ENCODE measurements around the gene CAMK2G. TPM values are rescaled to one million over a fixed set of nuclear protein-coding genes. Genes with fewer than 3 reads are reported as not detected.

CAMK2G gene
- total and polyA plus RNA-seq, 4 donors, result 6.8 to 18.3 (median 9.9) TPM

DNA sequence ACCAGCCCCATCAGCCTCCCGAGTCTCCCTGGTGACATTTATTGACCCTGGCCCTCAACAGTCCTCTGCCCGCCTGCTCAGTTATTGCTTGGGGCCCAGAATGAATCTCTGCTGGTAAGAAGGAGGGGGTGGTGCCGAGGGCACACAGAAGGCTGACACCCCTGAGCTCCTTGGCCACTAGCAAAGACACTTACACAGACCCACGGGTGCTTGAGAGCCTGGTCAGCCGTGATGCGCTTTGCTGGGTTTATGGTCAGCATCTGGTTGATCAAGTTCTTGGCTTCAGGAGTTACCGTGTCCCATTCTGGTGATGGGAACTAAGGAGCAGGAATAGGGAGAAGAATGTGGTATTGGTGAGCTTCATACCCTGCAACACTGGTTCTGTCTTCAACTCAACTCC lies 27.3 kb downstream of the CAMK2G start:
- no peak overlapping the region for H3K9ac ChIP-seq (ENCODE audit: low read depth in 1 of 2, low read length in 2 of 2)
- no peak for DNase-seq (ENCODE audit: low spot score)
- no peak overlapping the region for H3K4me3 ChIP-seq (ENCODE audit: low read depth in 1 of 3, low read length in 3 of 3)
- 94% methylated on average over 7 of the region's 7 CpGs for WGBS
- no peak overlapping the region for H3K27ac ChIP-seq (ENCODE audit: low read depth in 1 of 2, low read length in 2 of 2)
- no peak for TF ChIP-seq RAD21 (IDR thresholded peaks at IDR 0.05)
- TF ChIP-seq, protein P1, sequence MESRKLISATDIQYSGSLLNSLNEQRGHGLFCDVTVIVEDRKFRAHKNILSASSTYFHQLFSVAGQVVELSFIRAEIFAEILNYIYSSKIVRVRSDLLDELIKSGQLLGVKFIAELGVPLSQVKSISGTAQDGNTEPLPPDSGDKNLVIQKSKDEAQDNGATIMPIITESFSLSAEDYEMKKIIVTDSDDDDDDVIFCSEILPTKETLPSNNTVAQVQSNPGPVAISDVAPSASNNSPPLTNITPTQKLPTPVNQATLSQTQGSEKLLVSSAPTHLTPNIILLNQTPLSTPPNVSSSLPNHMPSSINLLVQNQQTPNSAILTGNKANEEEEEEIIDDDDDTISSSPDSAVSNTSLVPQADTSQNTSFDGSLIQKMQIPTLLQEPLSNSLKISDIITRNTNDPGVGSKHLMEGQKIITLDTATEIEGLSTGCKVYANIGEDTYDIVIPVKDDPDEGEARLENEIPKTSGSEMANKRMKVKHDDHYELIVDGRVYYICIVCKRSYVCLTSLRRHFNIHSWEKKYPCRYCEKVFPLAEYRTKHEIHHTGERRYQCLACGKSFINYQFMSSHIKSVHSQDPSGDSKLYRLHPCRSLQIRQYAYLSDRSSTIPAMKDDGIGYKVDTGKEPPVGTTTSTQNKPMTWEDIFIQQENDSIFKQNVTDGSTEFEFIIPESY (IDR thresholded peaks at IDR 0.05), result no peak
- H3K27me3 ChIP-seq (ENCODE audit: control insufficient read depth in 4 of 4, insufficient read depth in 4 of 4, low read length in 3 of 4), result no peaks in the 10 kb centered on the region
- H3K36me3 ChIP-seq (ENCODE audit: control insufficient read depth in 4 of 4, insufficient read depth in 3 of 4, low read depth in 1 of 4, low read length in 3 of 4), result peaks cover 1 to 33% (median 25%) of the 10 kb centered on the region in 4 donors
- no peaks in the 10 kb centered on the region for H3K9me3 ChIP-seq (ENCODE audit: control insufficient read depth in 4 of 4, low read length in 3 of 4)
- peaks cover 3 to 12% (median 9%) of the 10 kb centered on the region in 4 donors for H3K4me1 ChIP-seq (ENCODE audit: control insufficient read depth in 4 of 4, insufficient read depth in 4 of 4, low read length in 3 of 4)

DNA sequence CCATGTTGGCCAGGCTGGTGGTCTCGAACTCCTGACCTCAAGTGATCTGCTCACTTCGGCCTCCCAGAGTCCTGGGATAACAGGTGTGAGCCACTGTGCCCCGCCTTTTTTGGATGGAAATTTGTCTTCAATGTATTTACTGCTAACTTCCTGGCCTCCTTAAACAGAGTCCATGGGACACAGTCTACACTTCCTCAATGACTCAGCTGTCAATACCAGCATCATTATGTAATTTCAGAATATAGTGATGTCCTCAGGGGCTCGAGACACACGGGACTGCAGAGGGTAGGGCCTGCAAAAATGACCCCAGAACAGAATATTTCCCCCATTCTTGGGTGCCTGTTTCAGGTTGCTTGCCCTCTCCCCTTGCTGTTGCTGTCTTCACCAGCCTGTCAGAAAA lies 31.1 kb downstream of the CAMK2G start:
- H3K9ac ChIP-seq (ENCODE audit: low read depth in 1 of 2, low read length in 2 of 2), result no peak overlapping the region
- no peak overlapping the region for H3K4me3 ChIP-seq (ENCODE audit: low read depth in 1 of 3, low read length in 3 of 3)
- peaks cover 1 to 25% (median 19%) of the 10 kb centered on the region in 4 donors for H3K36me3 ChIP-seq (ENCODE audit: control insufficient read depth in 4 of 4, insufficient read depth in 3 of 4, low read depth in 1 of 4, low read length in 3 of 4)
- no peaks in the 10 kb centered on the region for H3K27me3 ChIP-seq (ENCODE audit: control insufficient read depth in 4 of 4, insufficient read depth in 4 of 4, low read length in 3 of 4)
- DNase-seq (ENCODE audit: low spot score), result no peak
- no peak overlapping the region for H3K27ac ChIP-seq (ENCODE audit: low read depth in 1 of 2, low read length in 2 of 2)
- WGBS, result 89% methylated on average over 5 of the region's 5 CpGs
- TF ChIP-seq EGR1 (IDR thresholded peaks at IDR 0.05; ENCODE audit: low read depth in 2 of 2) (no peak), NR2F2 (IDR thresholded peaks at IDR 0.05) (no peak), TAF1 (conservative IDR thresholded peaks at IDR 0.05) (no peak)
- TF ChIP-seq, protein P2, sequence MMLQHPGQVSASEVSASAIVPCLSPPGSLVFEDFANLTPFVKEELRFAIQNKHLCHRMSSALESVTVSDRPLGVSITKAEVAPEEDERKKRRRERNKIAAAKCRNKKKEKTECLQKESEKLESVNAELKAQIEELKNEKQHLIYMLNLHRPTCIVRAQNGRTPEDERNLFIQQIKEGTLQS (IDR thresholded peaks at IDR 0.05), result no peak
- peaks cover 15 to 45% (median 31%) of the 10 kb centered on the region in 4 donors for H3K4me1 ChIP-seq (ENCODE audit: control insufficient read depth in 4 of 4, insufficient read depth in 4 of 4, low read length in 3 of 4)
- H3K9me3 ChIP-seq (ENCODE audit: control insufficient read depth in 4 of 4, low read length in 3 of 4), result no peaks in the 10 kb centered on the region

DNA sequence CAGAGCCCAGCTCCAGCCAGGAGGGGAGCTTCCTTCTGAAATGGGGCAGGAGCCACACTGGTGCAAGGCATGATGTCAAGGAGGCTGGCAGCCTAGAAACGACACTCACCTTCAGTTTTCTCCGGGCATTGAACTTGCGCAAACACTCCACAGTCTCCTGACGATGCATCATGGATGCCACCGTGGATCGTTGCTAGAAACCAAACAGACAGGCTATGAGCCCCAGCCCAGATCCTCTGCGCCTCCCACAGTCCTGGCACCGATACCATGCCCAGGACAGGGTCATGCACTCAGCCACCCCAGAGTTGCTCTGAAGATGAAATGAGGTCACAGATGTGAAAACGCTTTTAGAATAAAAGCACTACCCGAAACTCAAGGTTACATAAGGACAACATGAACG lies 32.0 kb downstream of the CAMK2G start:
- no peak for DNase-seq (ENCODE audit: low spot score)
- Histone ChIP-seq H3K27me3 (ENCODE audit: control insufficient read depth in 4 of 4, insufficient read depth in 4 of 4, low read length in 3 of 4) (no peaks in the 10 kb centered on the region), H3K36me3 (ENCODE audit: control insufficient read depth in 4 of 4, insufficient read depth in 3 of 4, low read depth in 1 of 4, low read length in 3 of 4) (peaks cover 1 to 19% (median 10%) of the 10 kb centered on the region in 4 donors), H3K4me1 (ENCODE audit: control insufficient read depth in 4 of 4, insufficient read depth in 4 of 4, low read length in 3 of 4) (peaks cover 15 to 50% (median 33%) of the 10 kb centered on the region in 4 donors), H3K4me3 (ENCODE audit: low read depth in 1 of 3, low read length in 3 of 3) (no peak overlapping the region), H3K9ac (ENCODE audit: low read depth in 1 of 2, low read length in 2 of 2) (no peak overlapping the region), H3K9me3 (ENCODE audit: control insufficient read depth in 4 of 4, low read length in 3 of 4) (no peaks in the 10 kb centered on the region), H3K27ac (ENCODE audit: low read depth in 1 of 2, low read length in 2 of 2) (peak overlapping the region; percentile 19 to 53)
- TF ChIP-seq EGR1 (IDR thresholded peaks at IDR 0.05; ENCODE audit: low read depth in 2 of 2) (no peak), FOXA2 (IDR thresholded peaks at IDR 0.05) (no peak), RXRA (IDR thresholded peaks at IDR 0.05) (peak; percentile 82 to 94), YY1 (IDR thresholded peaks at IDR 0.05) (peak; percentile 30), NR2F2 (IDR thresholded peaks at IDR 0.05) (no peak), GABPA (IDR thresholded peaks at IDR 0.05 in 1 of 2, conservative IDR thresholded peaks at IDR 0.05 in 1 of 2) (no peak), HNF4G (IDR thresholded peaks at IDR 0.05) (no peak), TAF1 (conservative IDR thresholded peaks at IDR 0.05) (no peak), SP1 (IDR thresholded peaks at IDR 0.05) (peak; percentile 56), RAD21 (IDR thresholded peaks at IDR 0.05) (peak in 1 of 2 donors; percentile 30), HNF4A (conservative IDR thresholded peaks at IDR 0.05) (peak; percentile 48 to 54), FOXA1 (IDR thresholded peaks at IDR 0.05) (no peak), JUND (IDR thresholded peaks at IDR 0.05) (no peak)
- TF ChIP-seq, protein P2 (IDR thresholded peaks at IDR 0.05), result no peak
- TF ChIP-seq, protein P1 (IDR thresholded peaks at IDR 0.05), result no peak
- TF ChIP-seq, protein P3, sequence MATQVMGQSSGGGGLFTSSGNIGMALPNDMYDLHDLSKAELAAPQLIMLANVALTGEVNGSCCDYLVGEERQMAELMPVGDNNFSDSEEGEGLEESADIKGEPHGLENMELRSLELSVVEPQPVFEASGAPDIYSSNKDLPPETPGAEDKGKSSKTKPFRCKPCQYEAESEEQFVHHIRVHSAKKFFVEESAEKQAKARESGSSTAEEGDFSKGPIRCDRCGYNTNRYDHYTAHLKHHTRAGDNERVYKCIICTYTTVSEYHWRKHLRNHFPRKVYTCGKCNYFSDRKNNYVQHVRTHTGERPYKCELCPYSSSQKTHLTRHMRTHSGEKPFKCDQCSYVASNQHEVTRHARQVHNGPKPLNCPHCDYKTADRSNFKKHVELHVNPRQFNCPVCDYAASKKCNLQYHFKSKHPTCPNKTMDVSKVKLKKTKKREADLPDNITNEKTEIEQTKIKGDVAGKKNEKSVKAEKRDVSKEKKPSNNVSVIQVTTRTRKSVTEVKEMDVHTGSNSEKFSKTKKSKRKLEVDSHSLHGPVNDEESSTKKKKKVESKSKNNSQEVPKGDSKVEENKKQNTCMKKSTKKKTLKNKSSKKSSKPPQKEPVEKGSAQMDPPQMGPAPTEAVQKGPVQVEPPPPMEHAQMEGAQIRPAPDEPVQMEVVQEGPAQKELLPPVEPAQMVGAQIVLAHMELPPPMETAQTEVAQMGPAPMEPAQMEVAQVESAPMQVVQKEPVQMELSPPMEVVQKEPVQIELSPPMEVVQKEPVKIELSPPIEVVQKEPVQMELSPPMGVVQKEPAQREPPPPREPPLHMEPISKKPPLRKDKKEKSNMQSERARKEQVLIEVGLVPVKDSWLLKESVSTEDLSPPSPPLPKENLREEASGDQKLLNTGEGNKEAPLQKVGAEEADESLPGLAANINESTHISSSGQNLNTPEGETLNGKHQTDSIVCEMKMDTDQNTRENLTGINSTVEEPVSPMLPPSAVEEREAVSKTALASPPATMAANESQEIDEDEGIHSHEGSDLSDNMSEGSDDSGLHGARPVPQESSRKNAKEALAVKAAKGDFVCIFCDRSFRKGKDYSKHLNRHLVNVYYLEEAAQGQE (IDR thresholded peaks at IDR 0.05), result no peak
- TF ChIP-seq, protein P4, sequence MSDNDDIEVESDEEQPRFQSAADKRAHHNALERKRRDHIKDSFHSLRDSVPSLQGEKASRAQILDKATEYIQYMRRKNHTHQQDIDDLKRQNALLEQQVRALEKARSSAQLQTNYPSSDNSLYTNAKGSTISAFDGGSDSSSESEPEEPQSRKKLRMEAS (IDR thresholded peaks at IDR 0.05), result no peak
- TF ChIP-seq, protein P5, sequence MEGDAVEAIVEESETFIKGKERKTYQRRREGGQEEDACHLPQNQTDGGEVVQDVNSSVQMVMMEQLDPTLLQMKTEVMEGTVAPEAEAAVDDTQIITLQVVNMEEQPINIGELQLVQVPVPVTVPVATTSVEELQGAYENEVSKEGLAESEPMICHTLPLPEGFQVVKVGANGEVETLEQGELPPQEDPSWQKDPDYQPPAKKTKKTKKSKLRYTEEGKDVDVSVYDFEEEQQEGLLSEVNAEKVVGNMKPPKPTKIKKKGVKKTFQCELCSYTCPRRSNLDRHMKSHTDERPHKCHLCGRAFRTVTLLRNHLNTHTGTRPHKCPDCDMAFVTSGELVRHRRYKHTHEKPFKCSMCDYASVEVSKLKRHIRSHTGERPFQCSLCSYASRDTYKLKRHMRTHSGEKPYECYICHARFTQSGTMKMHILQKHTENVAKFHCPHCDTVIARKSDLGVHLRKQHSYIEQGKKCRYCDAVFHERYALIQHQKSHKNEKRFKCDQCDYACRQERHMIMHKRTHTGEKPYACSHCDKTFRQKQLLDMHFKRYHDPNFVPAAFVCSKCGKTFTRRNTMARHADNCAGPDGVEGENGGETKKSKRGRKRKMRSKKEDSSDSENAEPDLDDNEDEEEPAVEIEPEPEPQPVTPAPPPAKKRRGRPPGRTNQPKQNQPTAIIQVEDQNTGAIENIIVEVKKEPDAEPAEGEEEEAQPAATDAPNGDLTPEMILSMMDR (IDR thresholded peaks at IDR 0.05; ENCODE audit: low read depth, low read length, missing input control), result no peak
- WGBS, result 42% methylated on average over 11 of the region's 11 CpGs
